Measurements from ENCODE around the gene JMJD8.

GRCh38 chr16:721765-722540, 37.8 kb upstream of the JMJD8 start:
- TF ChIP-seq CTCF (conservative IDR thresholded peaks at IDR 0.05; ENCODE audit: low read depth, low read length) = no peak
- TF ChIP-seq EZH2 (IDR thresholded peaks at IDR 0.05; ENCODE audit: low read length, unreplicated experiment) = no peak

All from PC-3 (cell line).